Left forelimb (tissue), 1 donor: ENCODE measurements around the gene IGF2.

Experiments used
- DNase-seq: peaks from one replicate; pipeline ENCODE4 v3.0.0-alpha.2; 2018; ENCODE audit warnings: low spot score

The IGF2 gene

DNA sequence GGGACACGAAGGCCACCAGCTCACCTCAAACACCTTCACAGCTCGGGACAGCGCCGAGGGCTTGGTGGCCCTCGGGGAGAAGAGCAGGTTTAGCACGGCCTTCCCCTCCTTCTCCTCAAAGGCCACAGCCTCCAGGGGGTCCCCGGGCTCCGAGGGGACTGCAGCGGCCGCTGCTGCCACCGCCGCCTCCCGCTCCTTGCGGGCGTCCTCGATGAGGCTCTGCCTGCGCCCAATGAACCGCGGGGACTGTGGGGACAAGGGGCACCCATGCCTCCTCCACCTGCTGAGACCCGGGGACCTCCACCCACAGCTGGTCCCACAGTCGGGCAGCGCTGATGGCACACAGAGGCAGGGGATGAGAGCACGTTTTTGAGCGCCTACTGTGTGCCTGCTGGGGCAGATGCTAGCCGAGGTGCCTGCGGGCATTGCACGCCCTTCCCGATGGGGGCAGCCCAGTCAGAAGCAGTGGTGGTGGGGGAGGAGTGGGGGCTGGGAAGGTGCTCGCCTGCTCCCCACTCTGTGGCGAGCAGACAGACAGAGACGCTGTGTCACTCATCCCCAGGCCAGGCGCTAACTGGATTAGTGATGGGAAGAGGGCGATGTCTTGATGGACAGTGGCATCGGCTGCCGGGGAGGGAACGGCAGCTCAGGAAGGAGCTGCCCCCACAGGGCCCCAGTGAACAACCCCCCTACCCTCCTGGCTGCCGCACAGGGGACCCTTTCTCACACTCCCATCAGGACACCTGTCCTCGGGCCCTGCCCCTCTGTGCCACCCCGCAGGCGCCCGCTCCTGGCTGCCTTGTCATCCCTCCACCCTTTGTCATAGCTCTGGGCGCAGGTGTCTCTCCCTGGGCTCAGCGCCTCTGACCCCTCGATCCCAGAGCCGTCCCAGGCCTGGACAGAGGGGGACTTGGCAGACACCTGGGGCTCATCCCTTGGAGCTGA lies 30.7 kb upstream of the IGF2 start:
- no peak for DNase-seq

DNA sequence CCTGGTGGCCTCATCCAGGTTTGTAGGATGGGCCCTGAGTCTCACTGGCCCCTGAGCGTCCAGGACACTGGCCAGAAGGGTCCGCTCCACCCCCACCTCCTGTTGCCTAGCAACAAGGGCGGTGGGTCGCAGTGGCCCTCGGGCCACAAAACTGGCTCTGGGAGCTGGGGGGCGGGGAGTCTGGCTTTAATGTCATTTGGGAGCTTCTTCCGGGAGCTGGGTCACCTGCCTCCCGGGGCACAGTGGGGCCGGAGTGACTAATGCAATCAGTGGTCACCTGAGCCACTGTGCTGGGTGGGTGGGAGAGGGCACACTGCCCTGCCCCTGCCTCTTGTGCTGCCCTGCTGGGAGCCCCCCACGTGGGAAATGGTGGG lies 29.8 kb upstream of the IGF2 start:
- no peak for DNase-seq

DNA sequence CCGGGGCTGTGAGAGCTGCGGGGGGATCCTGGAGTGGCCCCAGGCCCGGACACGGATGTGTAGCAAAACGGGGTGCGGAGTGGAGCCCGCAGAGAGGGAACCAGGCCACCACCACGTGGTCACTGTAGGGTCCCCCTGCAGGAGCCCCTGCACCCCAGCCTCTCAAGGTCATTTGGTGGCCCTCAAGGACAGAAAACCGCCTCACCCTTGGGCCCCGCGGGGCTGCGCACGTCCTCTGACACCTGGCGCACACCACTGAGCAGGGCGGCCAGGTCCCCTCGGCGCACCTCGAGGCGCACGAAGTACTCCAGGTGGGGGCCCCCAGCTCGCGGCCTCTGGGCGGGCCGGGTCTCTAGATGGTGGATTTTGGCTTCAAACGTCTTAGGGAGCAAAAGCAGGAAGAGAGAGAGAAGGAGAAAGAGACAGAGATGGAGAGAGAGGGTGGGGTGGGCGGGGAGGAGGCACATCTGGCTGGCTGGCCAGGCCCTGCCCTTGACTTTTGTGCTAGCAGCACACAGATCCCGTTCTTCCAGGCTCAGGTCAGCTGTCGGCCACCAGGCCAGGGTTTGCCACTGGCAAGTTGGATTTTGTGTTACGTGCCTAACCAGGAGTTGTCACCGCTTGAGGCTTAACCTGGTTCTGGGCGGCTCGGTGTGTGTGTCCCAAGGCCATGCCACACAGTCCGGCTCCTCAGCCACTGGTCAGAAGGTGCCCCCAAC lies 29.3 kb upstream of the IGF2 start:
- DNase-seq: no peak

DNA sequence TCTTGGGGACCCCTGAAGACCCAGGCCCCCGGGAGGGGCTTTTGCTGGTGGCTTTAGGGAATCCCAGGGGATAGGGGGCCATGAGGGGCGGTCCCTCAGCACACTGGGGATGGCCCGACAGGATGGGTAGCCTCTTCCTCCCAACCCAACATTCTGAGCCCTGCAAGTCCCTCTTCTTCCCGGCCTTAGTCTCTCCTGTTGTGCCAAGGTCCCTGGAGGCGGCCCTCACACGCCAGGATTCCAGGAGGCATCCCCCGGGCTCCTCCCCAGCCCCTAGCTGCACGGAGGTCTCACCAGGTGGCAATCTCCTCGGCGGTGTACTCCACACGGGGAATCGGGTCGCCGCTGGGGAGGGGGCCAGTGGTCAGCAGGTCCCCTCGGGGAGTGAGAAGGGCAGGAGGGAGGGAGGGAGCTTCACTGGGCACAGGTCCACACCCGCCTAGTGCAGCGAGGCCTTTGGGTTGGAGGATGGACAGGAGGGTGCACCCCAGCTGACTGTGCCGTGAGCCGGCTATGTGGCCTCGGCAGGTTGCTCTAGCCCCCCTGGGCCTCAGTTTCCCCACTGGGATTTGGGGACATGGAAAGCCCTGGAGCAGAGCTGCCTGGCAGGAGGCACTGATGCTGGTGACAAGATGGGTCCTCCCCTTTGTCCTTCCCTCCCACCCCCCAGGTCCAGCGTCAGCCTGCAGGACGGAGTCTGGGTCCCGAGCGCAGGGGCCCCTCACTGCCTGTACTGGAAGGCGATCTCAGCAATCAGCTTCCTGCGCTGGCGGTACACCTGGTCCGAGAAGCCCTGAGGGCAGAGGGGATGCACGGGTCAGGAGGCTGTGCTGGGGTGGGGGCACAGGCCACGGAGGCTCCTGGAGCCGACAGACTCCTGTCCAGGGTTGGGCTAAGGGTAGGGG lies 28.2 kb upstream of the IGF2 start:
- no peak for DNase-seq

DNA sequence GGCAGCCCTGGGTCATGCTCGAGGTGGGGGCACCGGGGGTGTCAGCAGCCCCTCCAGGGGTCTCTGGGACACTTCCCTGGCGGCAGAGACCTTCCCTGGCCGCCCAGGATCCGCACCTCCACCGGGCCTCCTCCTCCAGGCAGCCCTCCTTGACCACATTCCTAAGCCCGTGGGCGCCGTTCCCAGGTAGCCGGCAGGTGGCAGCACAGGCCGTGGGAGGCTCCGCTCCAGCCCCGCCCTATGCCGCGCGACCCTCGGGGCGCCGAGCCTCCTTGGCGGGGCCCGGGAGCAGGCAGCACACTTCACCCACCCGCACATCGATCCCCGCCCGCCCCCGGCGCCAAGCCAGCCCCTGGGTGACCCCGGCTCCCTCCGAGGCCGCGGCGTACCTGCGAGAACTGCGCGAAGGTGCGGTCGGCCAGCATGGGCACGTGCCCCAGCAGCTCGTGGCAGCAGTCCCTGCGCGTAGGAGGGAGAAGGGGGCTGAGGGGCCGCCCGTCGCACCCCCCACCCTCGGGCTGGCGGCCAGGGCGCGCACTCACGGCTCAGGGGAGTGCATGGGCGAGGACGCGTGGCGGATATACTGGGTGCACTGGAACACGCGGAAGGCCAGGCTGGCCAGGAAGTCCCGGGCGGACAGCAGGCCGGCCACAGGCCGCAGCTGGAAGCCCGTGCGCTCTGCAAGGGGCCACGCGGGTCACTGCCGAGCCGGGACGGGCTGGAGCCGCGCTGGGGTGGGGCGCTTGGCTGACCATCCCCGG lies 27.1 kb upstream of the IGF2 start:
- DNase-seq: no peak

DNA sequence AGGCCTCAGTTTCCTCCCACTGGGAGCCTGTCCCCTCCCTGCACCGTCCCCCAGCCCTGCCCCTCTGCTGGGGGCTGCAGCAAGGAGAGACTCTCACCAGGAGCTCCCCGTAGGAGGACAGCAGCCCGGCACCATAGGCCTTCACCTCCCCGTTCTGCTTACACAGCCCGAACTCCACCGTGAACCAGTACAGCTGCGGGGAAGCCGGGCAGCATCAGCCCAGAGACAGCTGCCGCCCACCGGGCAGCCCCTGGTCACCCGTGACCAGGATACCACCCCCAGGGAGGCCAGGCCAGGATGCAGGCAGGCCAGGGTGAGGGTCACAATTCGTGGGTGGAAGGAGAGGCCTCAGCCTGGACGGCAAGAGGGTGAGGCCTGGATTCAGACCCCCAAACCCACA lies 26.4 kb upstream of the IGF2 start:
- no peak for DNase-seq

DNA sequence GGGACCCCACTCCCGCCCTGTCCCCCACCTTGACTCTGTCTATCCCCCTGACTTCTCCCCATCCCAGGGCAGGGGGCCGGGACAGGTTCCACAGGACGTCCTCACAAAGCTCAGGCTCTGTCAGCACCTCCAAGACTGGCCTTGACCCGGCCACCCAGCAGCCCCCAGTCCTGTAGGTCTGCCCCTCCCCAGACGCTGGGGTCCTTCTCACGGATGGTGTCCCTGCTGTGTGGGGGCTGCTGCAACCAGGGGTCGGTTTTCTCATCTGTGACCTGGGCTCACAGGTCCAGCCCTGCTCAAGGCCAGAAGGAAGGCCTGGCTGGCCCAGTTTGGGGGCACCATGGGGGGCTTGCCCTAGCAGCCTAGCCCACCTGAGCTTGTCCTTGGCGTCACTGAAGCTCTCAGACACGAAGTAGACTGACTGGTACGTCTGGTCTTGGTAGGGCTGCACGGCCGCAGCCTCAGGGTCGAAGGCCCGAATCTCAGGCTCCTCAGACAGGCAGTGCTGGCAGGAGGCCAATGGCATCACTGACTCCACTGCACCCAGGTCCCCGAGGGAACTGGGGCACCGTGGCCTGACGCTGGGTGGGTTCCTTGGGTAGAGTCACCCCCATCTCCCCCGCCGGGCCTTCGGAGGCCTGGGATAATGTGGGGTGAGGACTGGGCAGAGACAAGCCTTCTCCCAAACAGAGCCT lies 25.8 kb upstream of the IGF2 start:
- no peak for DNase-seq

DNA sequence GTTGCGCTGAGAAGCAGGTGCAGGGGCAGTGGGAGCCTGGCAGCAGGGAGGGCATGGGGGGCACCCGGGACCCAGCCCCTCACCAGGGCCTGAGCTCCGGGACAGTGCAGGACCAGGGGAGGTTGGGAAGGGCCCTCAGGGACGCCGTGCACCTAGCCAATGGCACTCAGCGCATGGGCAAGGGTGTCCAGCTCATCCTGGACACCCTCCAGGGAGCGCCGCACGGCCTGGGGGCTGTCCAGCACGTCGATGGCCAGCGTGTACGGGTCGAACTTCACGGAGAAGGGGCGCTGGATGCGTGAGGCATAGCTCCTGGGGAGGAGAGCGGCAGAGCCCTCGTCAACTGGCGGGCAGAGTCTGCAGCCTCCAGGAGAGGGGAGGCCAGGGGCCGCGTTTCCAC lies 24.9 kb upstream of the IGF2 start:
- DNase-seq: no peak

DNA sequence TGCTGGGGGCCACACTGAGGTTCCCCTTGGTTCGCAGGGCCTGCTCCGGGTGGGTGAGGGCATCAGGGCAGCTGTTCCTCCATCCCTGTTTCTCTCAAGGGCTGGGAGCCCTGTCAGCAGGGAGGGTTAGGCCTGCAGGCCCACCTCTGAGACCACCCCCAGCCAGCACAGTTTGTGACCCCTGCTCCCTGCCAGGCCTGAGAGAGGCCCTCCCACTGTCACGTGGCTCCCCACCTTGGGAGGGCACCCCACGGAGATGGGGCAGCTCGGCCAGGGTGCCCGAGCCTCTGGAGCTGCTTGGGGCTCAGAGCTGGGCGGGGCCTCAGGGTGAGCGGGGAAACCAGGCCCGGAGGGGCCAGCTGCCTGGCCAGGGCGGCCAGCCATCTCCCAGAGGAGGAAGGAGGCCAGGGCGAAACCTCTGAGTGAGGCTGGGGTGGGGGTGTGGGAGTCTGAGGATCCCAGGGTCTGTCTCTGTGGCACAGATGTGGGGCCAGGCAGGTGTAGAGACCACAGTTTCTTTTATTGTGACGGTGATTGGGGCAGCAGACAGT lies 24.3 kb upstream of the IGF2 start:
- DNase-seq: no peak

DNA sequence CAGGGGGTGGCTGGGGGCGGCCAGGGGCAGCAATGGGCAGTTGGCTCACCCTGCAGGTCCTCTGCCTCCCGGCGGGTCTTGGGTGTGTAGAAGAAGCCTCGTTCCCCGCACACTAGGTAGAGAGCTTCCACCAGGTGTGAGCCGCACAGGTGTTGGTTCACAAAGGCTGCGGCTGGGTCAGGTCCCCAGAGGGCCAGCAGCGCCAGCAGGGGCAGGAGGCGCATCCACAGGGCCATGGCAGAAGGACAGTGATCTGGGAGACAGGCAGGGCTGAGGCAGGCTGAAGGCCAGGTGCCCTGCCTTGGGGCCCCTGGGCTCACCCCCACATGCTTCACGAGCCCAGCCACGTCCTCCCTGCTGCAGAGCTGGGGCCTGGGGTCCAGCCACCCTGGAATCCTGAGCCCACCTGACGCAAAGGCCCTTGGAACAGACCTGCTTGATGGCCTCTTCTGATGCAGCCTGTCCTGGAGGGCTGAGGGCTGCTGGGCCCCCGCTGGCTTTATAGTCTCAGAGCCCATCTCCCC lies 21.6 kb upstream of the IGF2 start, which contains the start of gene INS:
Gene INS, minus strand, starts transcription at position 474 of the 524 bp plus-strand sequence. Its CDS starts 238 bp downstream, at position 236.
- DNase-seq: no peak

DNA sequence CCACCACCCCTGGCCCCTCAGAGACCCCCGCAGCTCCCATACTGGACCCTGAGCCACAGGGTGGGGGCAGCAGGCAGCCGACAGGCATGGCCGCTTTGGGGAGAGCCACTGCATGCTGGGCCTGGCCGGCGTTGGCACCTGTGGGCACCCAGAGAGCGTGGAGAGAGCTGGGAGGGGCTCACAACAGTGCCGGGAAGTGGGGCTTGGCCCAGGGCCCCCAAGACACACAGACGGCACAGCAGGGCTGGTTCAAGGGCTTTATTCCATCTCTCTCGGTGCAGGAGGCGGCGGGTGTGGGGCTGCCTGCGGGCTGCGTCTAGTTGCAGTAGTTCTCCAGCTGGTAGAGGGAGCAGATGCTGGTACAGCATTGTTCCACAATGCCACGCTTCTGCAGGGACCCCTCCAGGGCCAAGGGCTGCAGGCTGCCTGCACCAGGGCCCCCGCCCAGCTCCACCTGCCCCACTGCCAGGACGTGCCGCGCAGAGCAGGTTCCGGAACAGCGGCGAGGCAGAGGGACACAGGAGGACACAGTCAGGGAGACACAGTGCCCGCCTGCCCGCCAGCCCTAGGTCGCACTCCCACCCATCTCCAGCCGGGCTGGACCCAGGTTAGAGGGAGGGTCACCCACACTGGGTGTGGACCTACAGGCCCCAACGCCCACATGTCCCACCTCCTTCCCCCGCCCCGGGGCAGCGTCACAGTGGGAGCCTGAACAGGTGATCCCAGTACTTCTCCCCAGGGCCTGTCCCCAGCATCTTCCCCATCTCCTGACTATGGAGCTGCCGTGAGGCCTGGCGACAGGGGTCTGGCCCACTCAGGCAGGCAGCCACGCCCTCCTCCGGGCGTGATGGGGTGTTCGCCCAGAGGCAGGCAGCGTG lies 20.6 kb upstream of the IGF2 start:
- no peak for DNase-seq

DNA sequence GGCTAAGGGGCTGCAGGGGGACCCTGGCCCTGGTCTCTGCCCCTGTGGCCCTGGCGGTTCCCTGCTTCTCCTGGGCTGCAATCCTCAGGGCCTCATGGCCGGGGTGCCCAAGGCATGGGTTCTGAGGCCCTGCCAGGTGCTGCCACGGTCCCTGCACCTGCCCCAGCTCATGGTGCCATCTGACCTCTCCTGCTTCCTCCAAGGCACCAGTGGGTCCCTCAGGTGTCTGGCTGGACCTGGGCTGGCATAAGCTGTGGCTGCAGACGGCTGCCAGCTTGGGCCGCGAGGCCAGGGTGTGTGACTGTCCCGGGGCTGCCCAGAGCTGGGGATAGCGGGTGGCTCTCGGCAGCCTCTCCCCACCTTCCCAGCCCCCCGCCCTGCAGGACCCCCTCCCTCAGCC lies 19.8 kb upstream of the IGF2 start:
- DNase-seq: no peak

DNA sequence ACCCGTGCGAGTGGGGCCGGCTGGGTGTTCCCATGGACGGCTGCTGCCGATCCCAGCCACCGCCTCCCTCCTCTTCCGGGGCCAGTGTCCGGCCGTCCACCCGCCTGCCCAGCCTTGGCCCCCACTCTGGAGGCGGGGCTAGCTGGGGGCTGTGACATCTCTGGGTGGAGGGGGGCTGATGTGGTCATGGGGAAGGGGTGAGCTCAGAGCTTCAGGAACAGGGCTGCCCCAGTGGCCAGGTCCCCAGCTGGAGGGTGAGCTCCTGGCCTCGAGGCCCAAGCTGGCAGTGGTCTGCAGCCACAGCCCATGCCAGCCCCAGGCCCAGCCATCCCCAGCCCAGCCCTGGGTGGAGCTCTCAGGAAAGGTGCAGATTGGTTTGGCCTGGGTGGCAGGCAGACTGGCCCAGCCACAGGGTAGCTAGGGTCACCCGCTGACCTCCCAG lies 19.1 kb upstream of the IGF2 start:
- DNase-seq: no peak

DNA sequence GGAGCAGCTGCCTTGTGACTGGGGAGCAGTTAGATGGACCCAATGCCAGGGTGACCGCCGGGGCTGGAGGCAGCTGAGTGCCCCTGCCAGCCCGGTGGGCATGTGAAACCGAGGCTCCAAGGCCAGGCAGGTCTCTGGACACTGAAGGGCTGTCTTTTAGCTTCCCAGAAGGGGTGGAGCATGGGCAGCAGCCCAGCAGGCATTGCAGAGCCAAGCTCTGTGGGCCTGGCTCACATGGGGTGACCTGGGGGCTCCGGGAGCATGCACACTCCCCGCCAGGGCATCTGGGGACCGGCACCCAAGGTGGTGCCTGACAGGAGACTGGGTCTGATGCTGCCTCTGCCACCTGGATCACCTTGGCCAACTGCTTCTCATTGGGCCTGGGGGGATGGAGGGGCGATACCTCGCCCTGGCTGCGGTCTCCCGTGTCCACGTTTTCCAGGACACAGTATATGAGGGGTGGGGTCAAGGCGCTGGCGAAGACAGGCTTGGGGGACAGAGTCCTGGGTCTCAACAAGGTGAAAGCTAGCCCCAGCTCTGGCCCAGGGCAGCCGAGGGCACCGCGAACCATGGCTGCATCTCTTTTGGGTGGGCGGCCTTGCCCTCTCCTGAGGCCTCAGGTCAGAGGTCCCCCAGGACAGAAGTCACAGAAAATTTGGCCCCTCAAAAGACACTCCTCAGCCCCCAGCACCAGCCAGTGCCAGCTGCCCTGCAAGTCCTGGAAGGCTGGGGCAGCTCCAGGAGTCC lies 18.3 kb upstream of the IGF2 start:
- DNase-seq: no peak

DNA sequence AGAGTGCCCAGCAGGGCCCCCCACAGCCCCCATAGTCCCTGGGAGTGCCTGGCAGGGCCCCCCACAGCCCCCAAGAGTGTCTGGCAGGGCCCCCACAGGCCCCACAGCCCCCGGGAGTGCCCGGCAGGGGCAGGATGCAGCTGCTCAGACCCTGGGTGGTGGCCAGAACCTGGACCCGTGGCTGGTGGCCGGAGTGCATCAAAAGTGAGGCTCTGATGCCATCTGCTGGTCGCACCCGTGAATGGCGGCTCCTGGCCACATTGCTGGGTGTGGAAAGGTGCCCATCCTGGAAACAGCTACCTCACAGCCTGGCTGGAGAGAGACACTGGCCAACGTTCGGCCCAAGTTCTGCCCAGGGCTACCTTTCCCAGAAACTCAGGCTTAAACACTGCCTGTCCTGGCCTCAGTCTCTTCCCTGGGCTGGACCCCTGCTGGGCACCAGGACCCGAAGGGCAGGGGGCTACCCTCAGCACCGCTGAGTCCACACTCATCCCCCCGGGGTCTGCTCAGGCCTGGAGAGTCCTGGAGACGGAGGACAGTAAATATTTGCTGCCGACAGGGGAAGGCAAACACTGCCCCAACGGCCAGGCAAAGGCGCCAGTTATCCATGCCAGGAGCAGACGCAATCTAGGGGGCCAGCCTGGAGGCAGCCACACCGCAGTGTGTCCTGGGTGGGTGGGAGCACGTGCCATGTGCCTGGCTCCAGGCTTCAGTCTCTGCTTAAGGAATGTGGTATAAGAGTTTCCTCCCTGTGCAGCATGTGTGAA lies 17.4 kb upstream of the IGF2 start:
- peak; percentile 81 for DNase-seq

DNA sequence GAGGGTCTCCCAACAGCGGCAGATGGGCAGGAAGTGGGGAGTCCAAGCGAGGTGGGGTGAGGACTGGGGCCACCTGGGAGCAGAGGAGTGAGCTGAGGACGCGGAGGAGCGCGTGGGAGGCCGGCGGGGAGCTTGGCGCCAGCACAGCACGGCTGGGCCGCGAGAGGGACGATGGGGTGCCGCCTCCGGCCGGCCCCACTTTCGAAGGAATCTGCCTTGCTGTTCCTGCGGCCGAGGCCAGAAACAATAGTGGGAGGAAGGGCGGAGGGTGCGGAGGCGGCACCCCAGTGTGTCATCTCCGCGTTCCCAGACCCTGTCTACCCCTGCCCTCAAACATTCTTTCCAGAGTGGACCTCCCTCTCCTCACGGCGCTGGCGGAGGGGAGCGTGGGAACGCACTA lies 16.3 kb upstream of the IGF2 start:
- no peak for DNase-seq

DNA sequence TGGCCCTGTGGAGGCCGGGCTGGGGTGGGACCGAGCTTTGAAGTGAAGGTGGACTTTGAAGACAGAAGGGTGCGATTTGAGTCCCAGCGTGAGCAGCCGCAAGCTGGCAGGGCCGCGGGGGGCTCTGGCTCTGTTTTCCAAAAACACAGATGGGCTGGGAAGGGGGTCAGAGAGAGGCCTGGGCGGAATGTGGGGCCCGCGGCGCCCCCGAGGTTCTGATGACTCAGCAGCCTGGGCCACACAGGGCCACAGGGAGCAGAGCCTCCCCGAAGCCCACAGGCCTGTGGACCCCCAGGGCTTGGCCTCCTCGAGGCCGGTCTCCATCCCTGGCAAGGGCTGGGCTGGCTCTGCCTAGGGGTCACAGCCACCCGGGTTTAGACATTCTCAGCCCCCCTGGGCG lies 15.7 kb upstream of the IGF2 start:
- DNase-seq: no peak

DNA sequence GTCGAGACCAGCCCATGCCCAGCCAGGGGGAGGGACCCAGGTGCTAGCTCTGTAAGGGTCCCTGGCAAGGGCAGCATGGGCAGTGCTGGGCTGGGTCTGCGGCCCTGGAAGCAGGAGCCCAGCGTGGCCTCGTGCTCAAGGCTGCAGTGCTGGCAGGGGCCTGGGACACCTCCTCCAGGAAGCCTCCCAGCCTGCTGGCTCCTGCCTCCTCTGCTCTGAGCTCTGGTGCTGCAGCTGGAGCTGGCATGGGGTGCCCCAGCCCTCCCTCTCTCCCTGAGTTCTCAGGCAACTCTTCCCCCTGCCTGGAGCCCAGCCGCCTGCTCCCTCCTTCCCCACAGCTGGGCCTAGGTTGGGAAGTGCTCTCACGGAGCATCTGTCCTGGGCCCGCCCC lies 15.0 kb upstream of the IGF2 start:
- DNase-seq: no peak
